AG09309 (cell line): Measurements from ENCODE around the gene CEP83.

Experiments
- DNase-seq: peaks from one replicate; pipeline ENCODE4 v3.0.0-alpha.2; 2010; ENCODE audit warnings: low read depth
- H3K4me3 ChIP-seq: 2 replicates; pipeline ENCODE4 v1.5.1; 2011; ENCODE audit warnings: mild to moderate bottlenecking, low read depth, low read length, moderate library complexity; ENCODE audit not compliant: control insufficient read depth
- CTCF ChIP-seq: IDR thresholded peaks from 2 replicates; pipeline ENCODE4 v1.5.1; 2011; ENCODE audit warnings: mild to moderate bottlenecking, low read depth, low read length, inconsistent platforms; ENCODE audit not compliant: insufficient read depth, control insufficient read depth; ENCODE audit errors: missing control alignments

CEP83 gene

GRCh38 chr12:94282675-94283074, 177.0 kb downstream of the CEP83 start:
- no peak for DNase-seq
- TF ChIP-seq CTCF, result no peak
- H3K4me3 ChIP-seq, result no peak overlapping the region

GRCh38 chr12:94280063-94280462, 179.6 kb downstream of the CEP83 start:
- H3K4me3 ChIP-seq, result no peak overlapping the region
- TF ChIP-seq CTCF, result no peak
- no peak for DNase-seq

GRCh38 chr12:94277426-94278000, 182.2 kb downstream of the CEP83 start:
- TF ChIP-seq CTCF, result no peak
- no peak overlapping the region for H3K4me3 ChIP-seq
- DNase-seq, result no peak

- DNase-seq, result no peak
- TF ChIP-seq CTCF, result no peak
- no peak overlapping the region for H3K4me3 ChIP-seq
Observed at GRCh38 chr12:94276725-94277124, 182.9 kb downstream of the CEP83 start.

GRCh38 chr12:94273272-94273671, 186.4 kb downstream of the CEP83 start:
- H3K4me3 ChIP-seq, result no peak overlapping the region
- DNase-seq, result no peak
- no peak for TF ChIP-seq CTCF

GRCh38 chr12:94272280-94272679, 187.4 kb downstream of the CEP83 start:
- DNase-seq, result no peak
- no peak overlapping the region for H3K4me3 ChIP-seq
- TF ChIP-seq CTCF, result no peak

- H3K4me3 ChIP-seq, result no peak overlapping the region
- no peak for TF ChIP-seq CTCF
- no peak for DNase-seq
Observed at GRCh38 chr12:94271351-94271750, 188.3 kb downstream of the CEP83 start.
